HL-60 (cell line): ENCODE results near the gene GIGYF1.

ENCODE experiments used
- GABPA ChIP-seq: IDR thresholded peaks from 2 replicates; pipeline ENCODE4 v1.6.1; 2012; ENCODE audit warnings: low read depth
- POLR2AphosphoS5 ChIP-seq: IDR thresholded peaks from 2 replicates; pipeline ENCODE4 v1.6.1; 2012; ENCODE audit warnings: low read depth
- SPI1 ChIP-seq: IDR thresholded peaks from 2 replicates; pipeline ENCODE4 v1.6.1; 2012; ENCODE audit warnings: low read depth, mild to moderate bottlenecking, borderline replicate concordance
- TF ChIP-seq, protein P1 (sequence below): IDR thresholded peaks from one replicate; pipeline ENCODE4 v1.5.1; 2011; ENCODE audit warnings: low read length, control low read depth, inconsistent platforms; ENCODE audit not compliant: insufficient read depth
- TF ChIP-seq, protein P2 (sequence below): IDR thresholded peaks from 2 replicates; pipeline ENCODE4 v1.6.1; 2012; ENCODE audit warnings: low read depth; ENCODE audit not compliant: insufficient replicate concordance

DNA sequence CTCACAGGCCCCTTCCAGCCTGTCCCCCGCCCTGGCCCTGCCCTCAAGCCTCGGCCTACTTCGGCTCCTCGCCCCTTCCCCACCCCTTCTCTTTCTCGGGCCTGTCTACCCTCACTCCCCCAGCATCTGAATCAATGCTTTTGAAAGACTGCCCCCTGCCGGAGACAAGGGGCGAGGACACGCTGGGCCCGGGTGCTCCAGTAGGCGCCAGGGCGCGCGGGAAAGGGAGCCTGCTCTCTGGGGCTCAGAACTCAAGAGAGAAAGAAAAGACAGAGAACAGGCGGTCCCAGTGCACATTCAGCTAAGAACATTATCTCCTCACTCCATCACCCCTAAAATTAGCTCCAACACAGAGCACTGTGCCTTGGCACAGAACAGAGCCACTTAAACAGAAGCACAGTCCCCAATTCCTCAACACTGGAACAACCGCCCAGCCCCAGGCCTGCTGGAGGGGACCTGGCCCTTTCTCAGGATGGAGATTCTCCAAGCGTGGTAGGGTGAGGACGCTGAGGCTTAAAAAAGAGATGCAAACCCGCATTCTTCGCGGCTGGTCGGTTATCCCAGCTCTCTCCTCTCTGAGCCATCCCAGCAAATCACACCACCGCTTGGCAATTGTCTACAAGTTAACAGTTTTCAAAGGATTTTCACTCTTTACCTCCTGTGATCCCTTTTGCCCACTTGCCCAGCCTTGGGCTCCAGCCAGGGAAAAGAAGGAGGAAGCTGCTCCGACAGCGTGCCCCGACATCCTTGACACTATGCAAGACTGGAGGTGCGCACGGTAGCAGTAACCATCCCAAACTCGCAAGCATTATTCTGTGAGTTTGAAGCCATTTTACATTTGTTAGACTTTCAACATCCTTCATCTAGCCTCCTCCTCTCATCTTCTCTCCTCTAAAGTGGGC is 2.1 kb downstream of the GIGYF1 start:
- TF ChIP-seq, protein P1, sequence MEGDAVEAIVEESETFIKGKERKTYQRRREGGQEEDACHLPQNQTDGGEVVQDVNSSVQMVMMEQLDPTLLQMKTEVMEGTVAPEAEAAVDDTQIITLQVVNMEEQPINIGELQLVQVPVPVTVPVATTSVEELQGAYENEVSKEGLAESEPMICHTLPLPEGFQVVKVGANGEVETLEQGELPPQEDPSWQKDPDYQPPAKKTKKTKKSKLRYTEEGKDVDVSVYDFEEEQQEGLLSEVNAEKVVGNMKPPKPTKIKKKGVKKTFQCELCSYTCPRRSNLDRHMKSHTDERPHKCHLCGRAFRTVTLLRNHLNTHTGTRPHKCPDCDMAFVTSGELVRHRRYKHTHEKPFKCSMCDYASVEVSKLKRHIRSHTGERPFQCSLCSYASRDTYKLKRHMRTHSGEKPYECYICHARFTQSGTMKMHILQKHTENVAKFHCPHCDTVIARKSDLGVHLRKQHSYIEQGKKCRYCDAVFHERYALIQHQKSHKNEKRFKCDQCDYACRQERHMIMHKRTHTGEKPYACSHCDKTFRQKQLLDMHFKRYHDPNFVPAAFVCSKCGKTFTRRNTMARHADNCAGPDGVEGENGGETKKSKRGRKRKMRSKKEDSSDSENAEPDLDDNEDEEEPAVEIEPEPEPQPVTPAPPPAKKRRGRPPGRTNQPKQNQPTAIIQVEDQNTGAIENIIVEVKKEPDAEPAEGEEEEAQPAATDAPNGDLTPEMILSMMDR: peak; percentile 53
- 0 out of 2 replicates have a peak, but pooled peaks have one; percentile 18 for TF ChIP-seq POLR2AphosphoS5
- TF ChIP-seq, protein P2, sequence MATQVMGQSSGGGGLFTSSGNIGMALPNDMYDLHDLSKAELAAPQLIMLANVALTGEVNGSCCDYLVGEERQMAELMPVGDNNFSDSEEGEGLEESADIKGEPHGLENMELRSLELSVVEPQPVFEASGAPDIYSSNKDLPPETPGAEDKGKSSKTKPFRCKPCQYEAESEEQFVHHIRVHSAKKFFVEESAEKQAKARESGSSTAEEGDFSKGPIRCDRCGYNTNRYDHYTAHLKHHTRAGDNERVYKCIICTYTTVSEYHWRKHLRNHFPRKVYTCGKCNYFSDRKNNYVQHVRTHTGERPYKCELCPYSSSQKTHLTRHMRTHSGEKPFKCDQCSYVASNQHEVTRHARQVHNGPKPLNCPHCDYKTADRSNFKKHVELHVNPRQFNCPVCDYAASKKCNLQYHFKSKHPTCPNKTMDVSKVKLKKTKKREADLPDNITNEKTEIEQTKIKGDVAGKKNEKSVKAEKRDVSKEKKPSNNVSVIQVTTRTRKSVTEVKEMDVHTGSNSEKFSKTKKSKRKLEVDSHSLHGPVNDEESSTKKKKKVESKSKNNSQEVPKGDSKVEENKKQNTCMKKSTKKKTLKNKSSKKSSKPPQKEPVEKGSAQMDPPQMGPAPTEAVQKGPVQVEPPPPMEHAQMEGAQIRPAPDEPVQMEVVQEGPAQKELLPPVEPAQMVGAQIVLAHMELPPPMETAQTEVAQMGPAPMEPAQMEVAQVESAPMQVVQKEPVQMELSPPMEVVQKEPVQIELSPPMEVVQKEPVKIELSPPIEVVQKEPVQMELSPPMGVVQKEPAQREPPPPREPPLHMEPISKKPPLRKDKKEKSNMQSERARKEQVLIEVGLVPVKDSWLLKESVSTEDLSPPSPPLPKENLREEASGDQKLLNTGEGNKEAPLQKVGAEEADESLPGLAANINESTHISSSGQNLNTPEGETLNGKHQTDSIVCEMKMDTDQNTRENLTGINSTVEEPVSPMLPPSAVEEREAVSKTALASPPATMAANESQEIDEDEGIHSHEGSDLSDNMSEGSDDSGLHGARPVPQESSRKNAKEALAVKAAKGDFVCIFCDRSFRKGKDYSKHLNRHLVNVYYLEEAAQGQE: no peak
- no peak for TF ChIP-seq GABPA
- TF ChIP-seq SPI1: no peak
